Stimulated activated naive B cell treated with anti-CD40 and anti-IgM and Interleukin-4, amounts not matched to agents 10 μg/mL and 1 μg/mL and 100 μg/mL, for 72 hours (primary cell): ENCODE measurements around the gene TCEANC2.
"Not testable (repeated sequence)": the region's sequence is repeated elsewhere in the genome, so short reads cannot be mapped to it uniquely, and the experiment has no call there.

Source experiments
- ATAC-seq, 2 donors: fragments of 150-1000 bp; cut with Tn5 transposase; replicated peaks; 2 replicates each; pipeline ENCODE4 v1.10.0; 2021; ENCODE audit warnings: moderate library complexity in 1 of 2
- DNase-seq: peaks from one replicate; pipeline ENCODE4 v3.0.0; 2021
- H3K27ac Mint-ChIP-seq: one replicate; pipeline ENCODE4 v1.8.0; 2022; ENCODE audit warnings: mild to moderate bottlenecking, mixed read lengths
- H3K27me3 Mint-ChIP-seq, 2 donors: one replicate each; pipeline ENCODE4 v1.8.0; 2022; ENCODE audit warnings: mixed read lengths in 2 of 2
- H3K36me3 Mint-ChIP-seq, 2 donors: one replicate each; pipeline ENCODE4 v1.8.0; 2022; ENCODE audit warnings: mixed read lengths in 2 of 2, mild to moderate bottlenecking in 1 of 2
- H3K4me1 Mint-ChIP-seq, 2 donors: one replicate each; pipeline ENCODE4 v1.8.0; 2022; ENCODE audit warnings: mixed read lengths in 2 of 2, mild to moderate bottlenecking in 1 of 2
- H3K4me3 Mint-ChIP-seq, 2 donors: one replicate each; pipeline ENCODE4 v1.8.0; 2022; ENCODE audit warnings: mild to moderate bottlenecking in 2 of 2, mixed read lengths in 2 of 2, moderate library complexity in 1 of 2
- H3K9me3 Mint-ChIP-seq, 2 donors: one replicate each; pipeline ENCODE4 v1.8.0; 2022; ENCODE audit warnings: mixed read lengths in 2 of 2, mild to moderate bottlenecking in 1 of 2

The TCEANC2 gene

GRCh38 chr1:54050435-54050834 is 3.0 kb upstream of the TCEANC2 start:
- not testable (repeated sequence) for ATAC-seq, H3K27me3 Mint-ChIP-seq, H3K9me3 Mint-ChIP-seq, H3K27ac Mint-ChIP-seq, H3K36me3 Mint-ChIP-seq, DNase-seq, H3K4me3 Mint-ChIP-seq
- H3K4me1 Mint-ChIP-seq = peaks cover 19 to 35% of the 10 kb centered on the region in 2 donors

- Mint-ChIP-seq H3K27me3 (no peaks in the 10 kb centered on the region), H3K4me1 (peaks cover 22 to 37% of the 10 kb centered on the region in 2 donors), H3K36me3 (peaks cover 7 to 16% of the 10 kb centered on the region in 2 donors), H3K4me3 (no peak overlapping the region), H3K9me3 (no peaks in the 10 kb centered on the region), H3K27ac (no peak overlapping the region)
- no peak for ATAC-seq
- no peak for DNase-seq
Observed at GRCh38 chr1:54051933-54052430, 1.4 kb upstream of the TCEANC2 start.

DNA sequence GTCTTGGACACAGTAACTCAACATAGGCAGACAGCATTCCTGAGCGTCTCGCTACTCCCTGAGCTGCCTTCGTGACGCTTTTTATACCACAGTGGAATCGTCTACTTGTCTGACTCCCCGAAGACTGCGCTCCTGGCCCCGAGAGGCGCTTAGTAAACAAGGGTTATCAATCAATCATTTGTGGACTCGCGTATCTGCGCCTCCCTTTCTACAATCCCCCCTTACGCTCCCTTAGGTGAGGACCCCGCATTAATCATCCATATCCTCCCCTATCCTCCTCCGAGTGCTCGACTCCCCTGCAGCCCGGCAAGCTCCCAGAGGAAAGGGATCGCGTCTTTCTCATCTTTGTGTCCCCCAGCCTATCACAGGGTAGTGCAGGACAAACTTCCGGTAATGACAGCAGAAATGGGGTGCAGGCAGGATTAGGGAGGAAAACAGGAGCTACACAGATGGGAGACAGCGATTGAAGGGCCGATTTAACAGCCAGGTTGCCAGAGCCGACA is 926 bp upstream of the TCEANC2 start:
- Mint-ChIP-seq H3K27me3 (no peaks in the 10 kb centered on the region), H3K4me3 (no peak overlapping the region), H3K4me1 (peaks cover 20 to 37% of the 10 kb centered on the region in 2 donors), H3K36me3 (peaks cover 10 to 20% of the 10 kb centered on the region in 2 donors), H3K27ac (no peak overlapping the region), H3K9me3 (no peaks in the 10 kb centered on the region)
- DNase-seq (peak; percentile 2), ATAC-seq (peak; percentile 28)

DNA sequence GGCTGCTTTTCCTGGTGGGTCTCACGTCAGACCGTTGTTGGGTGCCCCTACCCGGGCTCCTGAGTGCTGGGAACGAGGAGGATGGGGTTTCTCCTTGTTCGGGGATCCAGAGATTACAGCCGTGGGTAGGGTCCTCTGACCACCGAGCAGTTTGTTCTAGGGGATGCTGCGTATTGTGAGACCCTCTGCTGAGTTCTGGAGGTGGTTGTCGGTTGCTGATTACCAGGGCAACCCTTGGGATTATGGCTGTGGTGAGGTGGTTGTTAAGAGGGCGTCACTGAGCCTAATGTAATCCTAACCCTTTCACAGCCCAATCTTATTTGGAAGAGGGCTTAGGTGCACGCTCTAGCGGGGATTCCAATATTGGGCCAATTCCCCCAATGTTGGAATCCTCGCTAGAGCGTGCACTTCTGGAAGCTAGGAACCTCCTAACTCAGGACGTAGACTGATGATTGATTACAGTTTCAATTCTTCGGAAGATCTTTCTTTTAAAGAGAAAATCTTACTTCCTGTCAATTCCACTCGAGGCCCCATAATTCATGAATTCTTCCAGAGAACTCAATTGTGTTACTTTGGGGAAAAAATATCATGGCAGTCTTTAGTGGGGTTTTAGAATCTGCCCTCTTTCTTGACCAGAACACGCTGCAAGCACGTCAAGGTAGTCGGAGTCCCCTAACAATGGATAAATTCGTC is 483 bp downstream of the TCEANC2 start:
- ATAC-seq (no peak), DNase-seq (no peak)
- Mint-ChIP-seq H3K9me3 (no peaks in the 10 kb centered on the region), H3K4me1 (peaks cover 21 to 40% of the 10 kb centered on the region in 2 donors), H3K27ac (no peak overlapping the region), H3K4me3 (no peak overlapping the region), H3K27me3 (no peaks in the 10 kb centered on the region), H3K36me3 (peaks cover 16 to 34% of the 10 kb centered on the region in 2 donors)

GRCh38 chr1:54054438-54054749 is 986 bp downstream of the TCEANC2 start:
- Mint-ChIP-seq H3K27ac (no peak overlapping the region), H3K4me3 (no peak overlapping the region), H3K27me3 (no peaks in the 10 kb centered on the region), H3K36me3 (peaks cover 17 to 37% of the 10 kb centered on the region in 2 donors), H3K4me1 (peaks cover 21 to 46% of the 10 kb centered on the region in 2 donors), H3K9me3 (no peaks in the 10 kb centered on the region)
- DNase-seq (no peak), ATAC-seq (no peak)

DNA sequence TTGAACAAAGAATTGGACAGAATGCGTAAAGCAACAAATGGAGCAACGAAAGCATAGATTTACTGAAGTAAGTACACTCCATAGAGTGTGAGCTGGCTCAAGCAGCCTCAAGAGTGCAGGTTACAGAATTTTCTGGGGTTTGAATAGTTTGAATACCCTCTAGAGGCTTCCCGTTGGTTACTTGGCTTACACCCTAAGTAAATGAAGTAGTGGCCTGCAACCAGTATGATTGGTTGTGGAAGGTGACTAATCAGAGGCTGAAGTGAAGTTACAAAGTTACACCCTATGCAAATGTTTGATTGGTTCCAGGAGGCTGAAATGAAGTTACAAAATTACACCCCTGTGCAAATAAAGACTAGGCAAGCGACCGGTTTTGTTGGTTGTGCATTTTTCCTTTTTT is 10.9 kb downstream of the TCEANC2 start:
- no peaks in the 10 kb centered on the region for H3K9me3 Mint-ChIP-seq
- no peak overlapping the region for H3K27ac Mint-ChIP-seq
- H3K36me3 Mint-ChIP-seq = peaks cover 0 to 14% of the 10 kb centered on the region in 2 donors
- H3K27me3 Mint-ChIP-seq = no peaks in the 10 kb centered on the region
- no peak for ATAC-seq
- H3K4me1 Mint-ChIP-seq = peaks cover 3% of the 10 kb centered on the region in 2 donors
- no peak overlapping the region for H3K4me3 Mint-ChIP-seq
- no peak for DNase-seq

DNA sequence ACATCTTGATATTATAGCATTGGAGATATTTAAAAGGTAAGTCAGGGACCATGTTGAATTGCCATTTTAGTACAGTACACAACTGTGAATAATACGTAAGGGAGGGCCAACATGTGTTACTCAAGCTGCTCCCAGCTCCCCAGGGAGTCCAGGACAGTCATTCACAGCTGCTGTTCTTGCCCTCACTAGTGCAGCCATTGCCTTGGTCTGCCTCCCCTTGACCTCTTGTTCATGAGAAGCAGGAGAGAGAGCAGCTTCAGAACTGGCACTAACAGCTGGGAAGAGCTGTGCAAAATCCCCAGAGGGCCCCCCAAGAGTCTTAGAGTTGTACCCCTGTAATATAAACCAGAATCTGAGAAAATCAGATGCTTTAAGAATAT is 16.4 kb downstream of the TCEANC2 start:
- H3K4me3 Mint-ChIP-seq = no peak overlapping the region
- peaks cover 10 to 20% of the 10 kb centered on the region in 2 donors for H3K36me3 Mint-ChIP-seq
- no peaks in the 10 kb centered on the region for H3K27me3 Mint-ChIP-seq
- H3K4me1 Mint-ChIP-seq = no peaks in the 10 kb centered on the region
- H3K27ac Mint-ChIP-seq = peak overlapping the region; percentile 28
- DNase-seq (no peak), ATAC-seq (peak in 1 of 2 donors; percentile 33)
- H3K9me3 Mint-ChIP-seq = no peaks in the 10 kb centered on the region

DNA sequence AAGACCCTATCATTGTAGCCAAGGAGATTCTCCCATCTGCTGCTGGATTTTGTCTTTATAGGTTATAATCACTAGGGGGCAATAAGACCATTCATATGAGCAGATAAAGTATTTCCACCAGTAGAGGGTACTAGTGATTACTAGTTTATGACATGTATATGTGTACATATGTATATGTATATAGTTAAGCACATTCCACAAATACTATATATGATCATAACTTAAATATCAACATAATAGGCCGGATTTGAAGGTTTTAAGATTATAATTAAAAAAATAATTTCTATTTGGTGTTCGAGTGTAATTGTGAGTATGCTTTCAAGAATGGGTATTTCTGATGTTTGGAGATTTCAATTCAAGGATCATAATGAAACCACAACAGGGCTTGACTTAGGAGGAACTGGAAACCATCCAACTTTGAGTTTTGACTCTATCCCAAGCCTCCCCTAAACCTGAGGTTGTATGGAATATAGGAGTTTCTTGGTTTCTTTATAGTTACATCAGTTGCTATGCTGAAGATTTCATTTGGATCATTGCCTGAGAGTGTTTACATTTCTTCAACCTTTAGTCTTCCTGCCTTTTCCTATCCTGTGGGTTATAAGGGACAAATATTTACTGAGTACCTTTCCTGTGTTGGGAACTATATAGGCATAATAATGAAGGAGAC is 16.9 kb downstream of the TCEANC2 start:
- no peak for DNase-seq
- H3K9me3 Mint-ChIP-seq = no peaks in the 10 kb centered on the region
- ATAC-seq = peak; percentile 75 to 81
- no peaks in the 10 kb centered on the region for H3K27me3 Mint-ChIP-seq
- H3K4me3 Mint-ChIP-seq = no peak overlapping the region
- H3K27ac Mint-ChIP-seq = no peak overlapping the region
- no peaks in the 10 kb centered on the region for H3K4me1 Mint-ChIP-seq
- H3K36me3 Mint-ChIP-seq = peaks cover 10 to 14% of the 10 kb centered on the region in 2 donors

DNA sequence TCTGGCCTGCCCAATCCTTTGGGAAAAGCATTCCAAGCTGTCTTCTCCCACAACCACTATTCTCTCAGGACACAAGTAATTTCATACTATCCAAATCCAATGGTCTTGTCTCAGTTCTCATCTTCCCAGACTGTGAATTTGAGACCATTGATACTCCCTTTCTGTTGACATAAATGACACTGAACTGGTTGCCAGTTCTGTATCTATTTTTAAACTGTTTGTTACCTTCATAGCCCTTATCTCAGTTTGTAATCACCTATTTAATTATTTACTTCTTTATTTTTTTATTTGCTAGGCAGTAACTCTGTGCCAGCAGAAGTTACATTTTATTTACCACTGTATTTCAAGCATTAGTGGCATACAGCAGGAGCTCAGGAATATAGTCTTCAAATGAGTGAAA is 24.0 kb downstream of the TCEANC2 start:
- Mint-ChIP-seq H3K9me3 (no peaks in the 10 kb centered on the region), H3K27ac (no peak overlapping the region), H3K27me3 (no peaks in the 10 kb centered on the region), H3K4me3 (no peak overlapping the region), H3K36me3 (peaks cover 9 to 14% of the 10 kb centered on the region in 2 donors), H3K4me1 (peaks cover 4 to 18% of the 10 kb centered on the region in 2 donors)
- DNase-seq = no peak
- ATAC-seq = no peak

GRCh38 chr1:54080598-54081049 is 27.2 kb downstream of the TCEANC2 start:
- Mint-ChIP-seq H3K9me3 (no peaks in the 10 kb centered on the region), H3K36me3 (peaks cover 11 to 14% of the 10 kb centered on the region in 2 donors), H3K4me3 (no peak overlapping the region), H3K4me1 (peaks cover 6 to 18% of the 10 kb centered on the region in 2 donors), H3K27me3 (no peaks in the 10 kb centered on the region), H3K27ac (no peak overlapping the region)
- ATAC-seq (no peak), DNase-seq (no peak)

DNA sequence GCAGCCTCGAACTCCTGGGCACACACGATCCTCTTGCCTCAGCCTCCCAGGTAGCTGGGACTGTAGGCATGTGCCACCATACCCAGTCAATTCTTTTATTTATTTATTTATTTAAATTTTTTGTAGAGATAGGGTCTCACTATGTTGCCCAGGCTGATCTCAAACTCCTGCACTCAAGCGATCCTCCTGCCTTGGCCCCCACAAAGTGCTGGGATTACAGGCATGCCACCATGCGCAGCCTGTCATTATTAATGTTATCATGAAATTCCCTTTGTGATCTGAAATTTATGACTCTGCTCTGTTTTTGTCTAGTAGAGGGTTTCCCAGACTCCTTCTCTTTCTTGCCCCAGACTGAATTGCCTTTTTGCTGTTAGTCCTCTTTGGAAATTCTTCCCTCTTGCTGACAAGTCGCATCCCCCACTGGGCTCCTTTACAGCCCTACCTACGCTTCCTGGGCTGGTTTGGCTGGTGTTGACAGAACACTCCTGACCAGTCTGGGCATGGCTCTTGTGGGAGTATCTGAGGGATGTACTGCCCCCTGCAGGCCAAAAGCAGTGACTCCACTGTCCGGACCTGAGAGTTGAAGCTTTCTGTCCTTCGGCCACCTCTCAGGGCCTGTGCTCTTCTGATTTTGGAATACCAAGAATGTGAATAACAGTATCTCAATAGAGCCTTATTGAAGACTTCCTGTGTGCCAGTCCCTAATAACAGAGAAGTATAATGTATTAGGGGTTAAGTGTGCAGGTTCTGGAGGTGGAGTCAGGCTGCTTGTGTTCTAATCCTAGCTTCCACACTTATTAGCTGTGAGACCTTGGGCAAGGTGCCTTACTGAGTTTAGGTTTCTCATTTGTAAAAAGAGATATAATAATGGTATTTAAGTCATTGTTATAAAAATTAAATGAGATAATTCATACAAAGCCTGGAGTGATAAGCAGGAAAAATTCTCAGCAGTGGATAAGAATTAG is 28.2 kb downstream of the TCEANC2 start:
- no peak overlapping the region for H3K4me3 Mint-ChIP-seq
- no peaks in the 10 kb centered on the region for H3K27me3 Mint-ChIP-seq
- peaks cover 6 to 20% of the 10 kb centered on the region in 2 donors for H3K4me1 Mint-ChIP-seq
- no peak overlapping the region for H3K27ac Mint-ChIP-seq
- DNase-seq (peak; percentile 28), ATAC-seq (peak; percentile 91 to 93)
- H3K9me3 Mint-ChIP-seq = no peaks in the 10 kb centered on the region
- peaks cover 10 to 13% of the 10 kb centered on the region in 2 donors for H3K36me3 Mint-ChIP-seq

GRCh38 chr1:54084794-54085193 is 31.4 kb downstream of the TCEANC2 start:
- no peaks in the 10 kb centered on the region for H3K9me3 Mint-ChIP-seq
- H3K4me1 Mint-ChIP-seq = peaks cover 4 to 11% of the 10 kb centered on the region in 2 donors
- DNase-seq = no peak
- no peak for ATAC-seq
- H3K27me3 Mint-ChIP-seq = no peaks in the 10 kb centered on the region
- H3K27ac Mint-ChIP-seq = no peak overlapping the region
- peaks cover 3 to 5% of the 10 kb centered on the region in 2 donors for H3K36me3 Mint-ChIP-seq
- H3K4me3 Mint-ChIP-seq = no peak overlapping the region

DNA sequence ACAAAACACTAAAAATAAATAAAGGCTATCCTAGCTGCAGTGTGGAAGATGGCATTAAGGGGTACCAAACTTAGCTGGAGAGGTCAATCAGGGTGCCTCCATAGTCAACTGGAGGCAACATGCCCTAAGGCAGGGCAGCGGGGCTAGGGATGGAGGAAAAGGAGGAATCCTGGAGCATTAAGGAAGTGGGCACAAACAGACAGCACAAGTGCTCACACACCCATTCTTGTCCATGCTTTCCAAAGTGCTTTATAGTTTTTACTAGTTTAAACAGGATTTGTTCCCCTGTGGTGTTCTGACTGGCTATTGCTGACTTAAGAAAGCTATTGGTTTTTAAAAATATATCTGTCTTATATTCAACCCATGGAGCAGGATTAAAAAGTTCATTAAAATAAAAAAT is 33.3 kb downstream of the TCEANC2 start:
- Mint-ChIP-seq H3K27ac (no peak overlapping the region), H3K27me3 (no peaks in the 10 kb centered on the region), H3K4me1 (peaks cover 2 to 6% of the 10 kb centered on the region in 2 donors), H3K4me3 (no peak overlapping the region), H3K9me3 (no peaks in the 10 kb centered on the region), H3K36me3 (peaks cover 3 to 7% of the 10 kb centered on the region in 2 donors)
- ATAC-seq (no peak), DNase-seq (no peak)

GRCh38 chr1:54088385-54088784 is 35.0 kb downstream of the TCEANC2 start:
- DNase-seq = no peak

More at GRCh38 chr1:54088385-54088784, 35.0 kb downstream of the TCEANC2 start:
- Mint-ChIP-seq H3K9me3 (no peaks in the 10 kb centered on the region), H3K4me3 (no peak overlapping the region), H3K27ac (no peak overlapping the region), H3K4me1 (peaks cover 0 to 5% of the 10 kb centered on the region in 2 donors), H3K27me3 (no peaks in the 10 kb centered on the region), H3K36me3 (peaks cover 8 to 9% of the 10 kb centered on the region in 2 donors)
- ATAC-seq = no peak
